GM18867 (cell line): ENCODE data around the gene KRTAP5-3.
"Not testable (repeated sequence)": the region's sequence is repeated elsewhere in the genome, so short reads cannot be mapped to it uniquely, and the experiment has no call there.

Experiments
- ATAC-seq: cut with Tn5 transposase; IDR thresholded peaks from one replicate; pipeline ENCODE4 v1.9.1; 2021; ENCODE audit warnings: mild to moderate bottlenecking, moderate library complexity; ENCODE audit not compliant: unreplicated experiment

KRTAP5-3 gene

GRCh38 chr11:1608363-1608762 lies at the start of gene KRTAP5-3:
Gene KRTAP5-3, minus strand, starts transcription at chr11:1608463. Its CDS starts 78 bp downstream, at chr11:1608385.
- no peak for ATAC-seq

- ATAC-seq: no peak
These were observed 48.4 kb upstream of the KRTAP5-3 start for GRCh38 chr11:1656670-1657069.

- no peak for ATAC-seq
These were observed 47.8 kb upstream of the KRTAP5-3 start for GRCh38 chr11:1656061-1656441.

- ATAC-seq: no peak
These were observed 47.2 kb upstream of the KRTAP5-3 start for GRCh38 chr11:1655168-1656060.

- ATAC-seq: no peak
These were observed 46.3 kb upstream of the KRTAP5-3 start for GRCh38 chr11:1654388-1655167.

GRCh38 chr11:1653541-1654387 lies 45.5 kb upstream of the KRTAP5-3 start:
- no peak for ATAC-seq

- ATAC-seq: no peak
These were observed 44.7 kb upstream of the KRTAP5-3 start for GRCh38 chr11:1652771-1653540.

GRCh38 chr11:1652442-1652770 lies 44.1 kb upstream of the KRTAP5-3 start:
- no peak for ATAC-seq

- no peak for ATAC-seq
These were observed 43.8 kb upstream of the KRTAP5-3 start for GRCh38 chr11:1652026-1652425.

- no peak for ATAC-seq
These were observed 43.2 kb upstream of the KRTAP5-3 start for GRCh38 chr11:1651411-1651980.

GRCh38 chr11:1650918-1651262 lies 42.6 kb upstream of the KRTAP5-3 start:
- no peak for ATAC-seq

- ATAC-seq: no peak
These were observed 42.0 kb upstream of the KRTAP5-3 start for GRCh38 chr11:1650034-1650917.

- ATAC-seq: no peak
These were observed 40.6 kb upstream of the KRTAP5-3 start for GRCh38 chr11:1648653-1649420.

- ATAC-seq: no peak
These were observed 39.8 kb upstream of the KRTAP5-3 start for GRCh38 chr11:1647901-1648652.

- not testable (repeated sequence) for ATAC-seq
These were observed 38.3 kb upstream of the KRTAP5-3 start for GRCh38 chr11:1646540-1646939.

GRCh38 chr11:1645357-1645821 lies 37.1 kb upstream of the KRTAP5-3 start:
- ATAC-seq: no peak

- ATAC-seq: no peak
These were observed 36.5 kb upstream of the KRTAP5-3 start for GRCh38 chr11:1644601-1645356.
